ENCODE results near the gene AFF4.

DNA sequence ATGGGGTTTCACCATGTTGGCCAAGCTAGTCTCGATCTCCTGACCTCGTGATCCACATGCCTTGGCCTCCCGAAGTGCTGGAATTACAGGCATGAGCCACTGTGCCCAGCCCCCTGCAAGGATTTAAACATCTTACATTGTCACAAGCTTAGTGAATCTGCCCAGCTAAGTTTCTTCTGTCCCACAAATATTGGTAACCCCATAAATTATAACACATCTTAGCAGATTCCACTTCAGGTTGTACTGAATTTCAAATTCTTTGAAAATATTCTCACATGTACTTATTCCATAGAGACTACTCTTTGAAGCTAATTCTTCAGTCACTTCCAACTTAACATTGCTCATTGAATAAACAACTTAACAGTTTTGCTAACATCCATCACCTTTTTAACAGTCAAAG is 13.4 kb upstream of the AFF4 start:
- TF ChIP-seq, protein P1, sequence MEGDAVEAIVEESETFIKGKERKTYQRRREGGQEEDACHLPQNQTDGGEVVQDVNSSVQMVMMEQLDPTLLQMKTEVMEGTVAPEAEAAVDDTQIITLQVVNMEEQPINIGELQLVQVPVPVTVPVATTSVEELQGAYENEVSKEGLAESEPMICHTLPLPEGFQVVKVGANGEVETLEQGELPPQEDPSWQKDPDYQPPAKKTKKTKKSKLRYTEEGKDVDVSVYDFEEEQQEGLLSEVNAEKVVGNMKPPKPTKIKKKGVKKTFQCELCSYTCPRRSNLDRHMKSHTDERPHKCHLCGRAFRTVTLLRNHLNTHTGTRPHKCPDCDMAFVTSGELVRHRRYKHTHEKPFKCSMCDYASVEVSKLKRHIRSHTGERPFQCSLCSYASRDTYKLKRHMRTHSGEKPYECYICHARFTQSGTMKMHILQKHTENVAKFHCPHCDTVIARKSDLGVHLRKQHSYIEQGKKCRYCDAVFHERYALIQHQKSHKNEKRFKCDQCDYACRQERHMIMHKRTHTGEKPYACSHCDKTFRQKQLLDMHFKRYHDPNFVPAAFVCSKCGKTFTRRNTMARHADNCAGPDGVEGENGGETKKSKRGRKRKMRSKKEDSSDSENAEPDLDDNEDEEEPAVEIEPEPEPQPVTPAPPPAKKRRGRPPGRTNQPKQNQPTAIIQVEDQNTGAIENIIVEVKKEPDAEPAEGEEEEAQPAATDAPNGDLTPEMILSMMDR (IDR thresholded peaks at IDR 0.05): no peak
- TF ChIP-seq EP300 (IDR thresholded peaks at IDR 0.05) (no peak), POLR2A (IDR thresholded peaks at IDR 0.05) (no peak)
